ENCODE data around the gene TREM1. TPM values are rescaled to one million over a fixed set of nuclear protein-coding genes. Genes with fewer than 3 reads are reported as not detected.
"Not testable (repeated sequence)": the region's sequence is repeated elsewhere in the genome, so short reads cannot be mapped to it uniquely, and the experiment has no call there.

The TREM1 gene
- total RNA-seq, 4 donors from 2014 or later, result 1.1 to 9.3 (median 1.2) TPM

DNA sequence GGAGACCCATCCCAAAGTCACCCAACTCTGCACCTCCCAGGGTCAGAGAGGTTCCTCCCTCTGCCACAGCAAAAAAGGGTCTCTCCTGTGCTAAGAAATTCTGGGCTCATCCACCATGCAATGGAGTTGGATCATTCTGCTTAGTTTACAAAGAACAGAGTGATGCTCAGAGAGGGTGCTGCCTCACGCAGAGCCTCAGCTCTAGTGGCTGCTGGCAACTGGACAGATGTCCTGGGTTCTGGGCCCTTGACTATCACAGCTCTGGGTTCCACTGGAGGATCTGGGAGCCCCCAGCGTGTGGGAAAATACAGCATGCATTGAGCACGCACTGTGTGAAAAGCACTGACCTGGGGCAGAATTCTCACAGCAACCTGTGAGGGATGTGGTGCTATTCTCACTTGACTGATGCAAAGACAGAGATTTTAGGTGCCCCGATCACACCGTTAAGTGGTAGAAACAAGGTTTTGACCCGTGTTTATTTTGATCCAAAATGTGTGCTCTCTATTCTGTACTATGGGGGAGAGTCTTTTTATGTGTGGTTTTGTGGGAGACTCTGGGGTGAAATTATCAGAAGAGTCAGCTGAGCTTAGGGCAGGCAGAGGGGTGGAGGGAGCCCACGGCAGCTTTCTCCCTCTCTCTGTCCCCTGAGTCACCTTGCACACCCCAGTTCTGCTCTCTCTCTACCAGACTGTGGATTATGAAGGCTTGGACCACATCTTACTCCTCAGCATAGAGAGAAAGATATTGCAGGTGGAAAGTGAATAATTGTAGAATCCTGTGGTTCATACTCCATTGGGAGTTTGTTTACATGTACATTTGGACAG is 38.4 kb downstream of the TREM1 start:
- intact Hi-C loops (cut with DNase I), result no loop called here
- Histone ChIP-seq H3K4me3 (no peak overlapping the region), H3K9me3 (no peaks in the 10 kb centered on the region), H3K4me1 (no peaks in the 10 kb centered on the region), H3K27me3 (peaks cover 0 to 12% (median 0%) of the 10 kb centered on the region in 4 donors), H3K27ac (replicated peaks in 1 of 4) (no peak overlapping the region), H3K36me3 (no peaks in the 10 kb centered on the region)
- peak; percentile 70 for DNase-seq (ENCODE audit: extremely low spot score)
- TF ChIP-seq POLR2A (IDR thresholded peaks at IDR 0.05; ENCODE audit: low read depth) (no peak), EP300 (IDR thresholded peaks at IDR 0.05) (no peak), POLR2AphosphoS5 (IDR thresholded peaks at IDR 0.05) (no peak)
- TF ChIP-seq, protein P1, sequence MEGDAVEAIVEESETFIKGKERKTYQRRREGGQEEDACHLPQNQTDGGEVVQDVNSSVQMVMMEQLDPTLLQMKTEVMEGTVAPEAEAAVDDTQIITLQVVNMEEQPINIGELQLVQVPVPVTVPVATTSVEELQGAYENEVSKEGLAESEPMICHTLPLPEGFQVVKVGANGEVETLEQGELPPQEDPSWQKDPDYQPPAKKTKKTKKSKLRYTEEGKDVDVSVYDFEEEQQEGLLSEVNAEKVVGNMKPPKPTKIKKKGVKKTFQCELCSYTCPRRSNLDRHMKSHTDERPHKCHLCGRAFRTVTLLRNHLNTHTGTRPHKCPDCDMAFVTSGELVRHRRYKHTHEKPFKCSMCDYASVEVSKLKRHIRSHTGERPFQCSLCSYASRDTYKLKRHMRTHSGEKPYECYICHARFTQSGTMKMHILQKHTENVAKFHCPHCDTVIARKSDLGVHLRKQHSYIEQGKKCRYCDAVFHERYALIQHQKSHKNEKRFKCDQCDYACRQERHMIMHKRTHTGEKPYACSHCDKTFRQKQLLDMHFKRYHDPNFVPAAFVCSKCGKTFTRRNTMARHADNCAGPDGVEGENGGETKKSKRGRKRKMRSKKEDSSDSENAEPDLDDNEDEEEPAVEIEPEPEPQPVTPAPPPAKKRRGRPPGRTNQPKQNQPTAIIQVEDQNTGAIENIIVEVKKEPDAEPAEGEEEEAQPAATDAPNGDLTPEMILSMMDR (IDR thresholded peaks at IDR 0.05), result no peak
- WGBS, result 73% methylated on average over 6 of the region's 7 CpGs

DNA sequence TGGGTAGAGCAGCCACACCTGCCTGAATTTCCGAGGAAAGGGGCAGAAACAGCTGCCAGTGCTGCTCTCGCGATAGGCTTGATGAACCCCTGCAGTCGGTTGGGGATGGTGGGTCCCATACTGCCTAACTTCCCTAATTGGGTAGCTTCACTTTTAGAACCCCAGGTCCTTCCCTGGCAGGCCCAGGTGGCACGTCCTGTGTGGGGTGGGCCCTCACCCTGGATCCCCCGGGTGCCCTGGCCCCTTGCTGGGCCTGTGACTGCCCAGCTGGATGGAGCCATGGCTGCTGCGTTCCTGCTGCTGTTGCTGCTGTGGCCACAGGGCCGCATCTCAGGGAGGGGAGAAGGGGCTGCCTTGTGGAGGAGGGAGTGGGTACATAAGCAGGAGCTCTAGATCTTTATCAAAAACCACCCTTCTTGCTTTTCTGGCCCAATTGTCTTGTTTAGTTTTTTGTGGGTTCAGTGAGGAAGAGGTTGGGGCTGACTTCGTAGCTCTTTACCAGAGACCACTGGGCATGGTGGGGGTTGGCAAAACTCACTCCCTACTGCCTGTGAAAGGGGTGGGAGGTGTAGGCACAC is 39.1 kb downstream of the TREM1 start:
- no peak overlapping the region for H3K27ac ChIP-seq (replicated peaks in 1 of 4)
- 68% methylated on average over 9 of the region's 9 CpGs for WGBS

DNA sequence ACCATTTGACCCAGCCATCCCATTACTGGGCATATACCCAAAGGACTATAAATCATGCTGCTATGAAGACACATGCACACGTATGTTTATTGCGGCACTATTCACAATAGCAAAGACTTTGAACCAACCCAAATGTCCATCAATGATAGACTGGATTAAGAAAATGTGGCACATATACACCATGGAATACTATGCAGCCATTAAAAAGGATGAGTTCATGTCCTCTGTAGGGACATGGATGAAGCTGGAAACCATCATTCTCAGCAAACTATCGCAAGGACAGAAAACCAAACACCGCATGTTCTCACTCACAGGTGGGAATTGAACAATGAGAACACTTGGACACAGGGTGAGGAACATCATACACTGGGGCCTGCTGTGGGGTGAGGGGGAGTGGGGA is 40.0 kb downstream of the TREM1 start:
- H3K4me1 ChIP-seq; H3K36me3 ChIP-seq; intact Hi-C loops (cut with DNase I); H3K27ac ChIP-seq (replicated peaks in 1 of 4); H3K9me3 ChIP-seq; DNase-seq (ENCODE audit: extremely low spot score); H3K4me3 ChIP-seq: not testable (repeated sequence)
- peaks cover 0 to 19% (median 0%) of the 10 kb centered on the region in 4 donors for H3K27me3 ChIP-seq
- WGBS, result 88% methylated on average over 4 of the region's 4 CpGs

More for the DNA sequence above, 39.1 kb downstream of the TREM1 start:
- no peak for DNase-seq (ENCODE audit: extremely low spot score)
- Histone ChIP-seq H3K36me3 (no peaks in the 10 kb centered on the region), H3K4me3 (no peak overlapping the region), H3K27me3 (peaks cover 0 to 12% (median 0%) of the 10 kb centered on the region in 4 donors), H3K9me3 (no peaks in the 10 kb centered on the region), H3K4me1 (no peaks in the 10 kb centered on the region)
- intact Hi-C loops (cut with DNase I), result no loop called here
- TF ChIP-seq POLR2A (IDR thresholded peaks at IDR 0.05; ENCODE audit: low read depth) (no peak), EP300 (IDR thresholded peaks at IDR 0.05) (no peak), POLR2AphosphoS5 (IDR thresholded peaks at IDR 0.05) (no peak)
- TF ChIP-seq, protein P1 (IDR thresholded peaks at IDR 0.05), result no peak

DNA sequence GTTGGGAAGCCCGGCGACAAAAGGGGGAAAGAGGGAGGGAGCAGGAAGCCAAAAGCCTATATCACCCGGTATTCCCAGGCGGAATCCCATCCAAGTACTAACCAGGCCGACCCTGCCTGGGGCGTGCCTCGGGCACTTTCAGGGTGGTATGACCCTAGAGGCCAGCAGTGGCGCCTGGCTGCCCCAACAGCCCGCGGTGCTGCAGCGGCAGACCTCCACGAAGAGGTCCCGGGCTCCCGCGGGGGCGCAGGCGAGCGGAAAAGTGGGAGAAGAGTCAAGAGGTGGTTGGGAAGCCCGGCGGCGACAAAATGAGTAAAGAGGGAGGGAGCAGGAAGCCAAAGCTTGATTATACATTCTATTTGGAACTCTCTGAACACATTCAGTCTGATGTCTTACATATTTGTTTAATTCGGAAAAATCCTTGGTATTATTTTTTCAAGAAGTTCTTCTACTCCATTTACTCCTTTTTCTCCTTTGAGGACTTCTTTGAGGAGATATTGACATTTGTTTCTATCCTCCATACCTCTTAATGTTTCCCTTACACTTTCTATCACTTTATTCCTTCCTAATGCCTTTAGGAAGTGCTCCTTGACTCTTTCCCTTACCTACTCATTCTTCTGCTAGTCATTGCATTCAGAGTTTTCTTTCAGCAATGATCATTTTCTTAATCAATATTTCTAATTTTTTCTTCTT is 46.9 kb downstream of the TREM1 start:
- Histone ChIP-seq H3K4me1 (peaks cover 0 to 3% (median 2%) of the 10 kb centered on the region in 4 donors), H3K27me3 (peaks cover 0 to 55% (median 9%) of the 10 kb centered on the region in 4 donors), H3K27ac (replicated peaks in 1 of 4) (no peak overlapping the region), H3K9me3 (no peaks in the 10 kb centered on the region), H3K36me3 (no peaks in the 10 kb centered on the region), H3K4me3 (no peak overlapping the region)
- DNase-seq (ENCODE audit: extremely low spot score), result peak; percentile 45
- intact Hi-C loops (cut with DNase I), result no loop called here
- no peak for TF ChIP-seq EP300 (IDR thresholded peaks at IDR 0.05)
- 11% methylated on average over 22 of the region's 22 CpGs for WGBS

DNA sequence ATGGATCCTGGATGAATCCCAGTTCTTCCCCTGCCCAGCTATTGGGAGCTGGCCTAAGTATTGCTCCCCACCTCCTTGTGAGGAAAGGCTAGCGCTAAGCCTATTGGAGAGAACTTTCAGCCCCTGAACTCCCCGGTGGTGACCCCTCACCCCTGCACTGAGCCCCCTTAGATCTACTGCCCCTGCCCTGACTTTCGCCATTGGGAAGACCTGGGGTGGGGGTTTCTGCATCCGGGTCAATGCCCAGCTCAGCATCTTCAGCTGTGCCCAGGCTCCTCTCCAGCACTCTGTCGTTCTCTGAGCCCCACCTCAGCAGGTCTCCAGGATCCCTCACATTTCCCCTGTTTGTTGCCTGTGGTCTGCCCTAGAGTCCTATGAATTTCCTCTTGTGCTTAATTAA is 49.4 kb downstream of the TREM1 start:
- Histone ChIP-seq H3K9me3 (no peaks in the 10 kb centered on the region), H3K36me3 (no peaks in the 10 kb centered on the region), H3K4me1 (peaks cover 0 to 3% (median 2%) of the 10 kb centered on the region in 4 donors), H3K27ac (replicated peaks in 1 of 4) (no peak overlapping the region), H3K27me3 (peaks cover 0 to 54% (median 9%) of the 10 kb centered on the region in 4 donors), H3K4me3 (no peak overlapping the region)
- intact Hi-C loops (cut with DNase I), result no loop called here
- DNase-seq (ENCODE audit: extremely low spot score), result peak; percentile 29
- TF ChIP-seq, protein P1 (IDR thresholded peaks at IDR 0.05), result no peak
- TF ChIP-seq POLR2AphosphoS5 (IDR thresholded peaks at IDR 0.05) (no peak), EP300 (IDR thresholded peaks at IDR 0.05) (no peak), POLR2A (IDR thresholded peaks at IDR 0.05; ENCODE audit: low read depth) (no peak)
- WGBS, result 74% methylated on average over 5 of the region's 5 CpGs
